HS-27A (cell line): Measurements from ENCODE around the gene TSHZ3.

Source experiments
- DNase-seq: peaks from one replicate; pipeline ENCODE4 v3.0.0-alpha.2; 2012; ENCODE audit warnings: low read depth, missing footprints

TSHZ3 gene

DNA sequence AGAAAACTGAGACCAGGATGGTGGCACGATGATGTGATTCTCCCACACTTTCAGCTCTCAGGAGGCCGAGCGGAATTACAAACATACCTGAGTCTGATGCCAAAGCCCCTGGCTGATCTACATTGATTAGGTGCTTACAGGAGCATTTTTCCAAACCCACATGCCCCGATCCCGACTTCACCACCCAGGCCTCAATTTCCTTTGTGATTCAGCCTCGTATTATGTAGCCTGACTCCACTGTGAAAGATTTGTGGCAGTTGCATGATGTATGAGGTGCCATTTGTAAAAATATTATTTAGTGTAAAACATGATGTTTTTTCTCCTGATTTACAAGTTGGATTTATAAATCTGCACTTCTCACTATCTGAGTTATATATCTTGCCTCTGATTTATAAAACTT lies 118.0 kb downstream of the TSHZ3 start:
- DNase-seq = no peak

DNA sequence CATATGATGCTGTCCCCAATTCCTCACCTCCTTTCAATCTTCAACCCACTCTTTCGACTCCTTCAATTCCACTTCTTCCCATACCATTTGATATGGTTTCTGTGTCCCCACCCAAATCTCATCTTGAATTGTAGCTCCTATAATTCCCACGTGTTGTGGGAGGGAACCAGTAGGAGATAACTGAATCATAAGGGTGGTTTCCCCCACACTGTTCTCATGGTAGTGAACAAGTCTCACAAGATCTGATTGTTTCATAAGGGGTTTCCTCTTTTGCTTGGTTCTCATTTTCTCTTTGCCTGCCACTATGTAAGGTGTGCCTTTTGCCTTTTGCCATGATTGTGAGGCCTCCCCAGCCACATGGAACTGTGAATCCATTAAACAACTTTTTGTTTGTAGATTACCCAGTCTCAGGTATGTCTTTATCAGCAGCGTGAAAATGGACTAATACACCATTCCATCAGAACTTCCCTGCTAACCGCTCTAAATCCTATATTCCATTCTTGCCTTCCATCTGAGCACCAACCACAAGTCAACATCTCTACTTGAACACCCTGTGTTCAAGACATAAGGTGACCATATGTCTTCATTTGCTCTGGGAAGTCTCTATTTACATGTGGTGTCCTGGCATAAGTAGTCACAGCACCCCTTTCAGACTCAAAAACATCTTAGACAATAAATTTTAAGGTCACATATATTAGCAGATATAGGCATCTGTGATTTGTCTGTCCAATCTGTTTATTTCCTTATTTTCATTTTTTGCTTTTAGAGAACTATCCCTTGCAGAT lies 122.9 kb downstream of the TSHZ3 start:
- DNase-seq = no peak
